Measurements from ENCODE around the gene GID8. TPM values are rescaled to one million over a fixed set of nuclear protein-coding genes. Genes with fewer than 3 reads are reported as not detected.

Gene GID8
- total and polyA plus RNA-seq, 2 experiments from 2014 or later, result 41.8 to 106 TPM

DNA sequence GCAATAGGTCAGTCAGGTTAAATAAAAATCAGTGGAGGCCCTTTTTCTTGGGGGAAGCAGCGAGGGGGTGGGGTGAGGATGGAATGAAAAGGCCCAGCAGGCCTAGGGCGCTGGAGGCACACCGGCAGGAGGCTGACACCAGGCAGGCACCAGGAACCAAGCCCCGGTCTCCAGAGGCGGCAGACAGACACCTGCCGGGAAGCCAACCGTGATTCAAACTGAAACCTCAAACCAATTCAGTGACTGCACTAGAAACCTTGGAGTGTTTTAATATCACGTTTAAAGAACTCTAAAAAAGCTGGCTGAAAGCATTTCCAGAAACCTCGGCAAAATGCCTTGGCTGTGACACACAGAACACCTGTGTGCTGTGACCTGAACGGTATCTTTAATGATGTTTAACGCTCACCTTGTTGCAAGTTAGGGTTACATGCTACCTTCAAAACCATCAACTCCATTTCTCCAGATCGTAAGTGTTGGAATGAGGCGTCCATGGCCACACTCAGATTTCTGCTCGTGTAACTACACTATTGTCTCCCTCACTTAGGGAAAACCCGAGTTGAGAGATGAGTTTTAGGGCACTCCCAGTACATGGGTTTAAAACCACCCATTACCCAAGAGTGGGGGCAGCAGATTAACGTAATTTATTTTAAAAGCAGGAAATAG lies 38.8 kb upstream of the GID8 start:
- Mint-ChIP-seq H3K27ac (0 out of 2 replicates have a peak overlapping the region, but pooled peaks have one; percentile 22), H3K9me3 (no peaks in the 10 kb centered on the region; the same call in 2 of the 3 replicates), H3K27me3 (ENCODE audit: insufficient read depth, low read depth, poor library complexity) (peaks cover 31% of the 10 kb centered on the region), H3K36me3 (ENCODE audit: low read depth) (peaks cover 56% of the 10 kb centered on the region), H3K4me1 (peaks cover 43% of the 10 kb centered on the region), H3K4me3 (peak overlapping the region; percentile 16; the same call in 2 of the 3 replicates)
- no peak overlapping the region for H2AFZ ChIP-seq
- no peak for TF ChIP-seq NANOG (IDR thresholded peaks at IDR 0.05; ENCODE audit: borderline replicate concordance)
- no peak for TF ChIP-seq ETS1 (IDR thresholded peaks at IDR 0.05)
- no peak for TF ChIP-seq EZH2 (IDR thresholded peaks at IDR 0.05; ENCODE audit: low read depth, unreplicated experiment)
- peak; percentile 63; the same call in 1 of the 2 replicates for TF ChIP-seq POLR2AphosphoS5 (IDR thresholded peaks at IDR 0.05; ENCODE audit: low read depth)
- ATAC-seq (peak; percentile 8), DNase-seq (ENCODE audit: low spot score) (no peak)
- peaks cover 48% of the 10 kb centered on the region for H4K20me1 ChIP-seq (replicated peaks; ENCODE audit: insufficient read depth)
- peak overlapping the region; percentile 63 for H3K4me2 ChIP-seq
- no peaks in the 10 kb centered on the region for H3K9me2 ChIP-seq (ENCODE audit: insufficient read depth)
- no peaks in the 10 kb centered on the region for H3K27me3 ChIP-seq (ENCODE audit: insufficient read depth)
- H3K36me3 ChIP-seq (ENCODE audit: insufficient read depth), result peaks cover 49% of the 10 kb centered on the region
- peaks cover 3% of the 10 kb centered on the region; the same call in 1 of the 2 replicates for H3K79me2 ChIP-seq (replicated peaks; ENCODE audit: insufficient read depth)
- peaks cover 67% of the 10 kb centered on the region for H3F3A ChIP-seq (replicated peaks; ENCODE audit: low read depth)
- peak overlapping the region; percentile 39 for H3K27ac ChIP-seq (ENCODE audit: low read depth)
- H3K4me1 ChIP-seq (ENCODE audit: insufficient read depth), result peaks cover 33% of the 10 kb centered on the region
- H3K4me3 ChIP-seq, result no peak overlapping the region

DNA sequence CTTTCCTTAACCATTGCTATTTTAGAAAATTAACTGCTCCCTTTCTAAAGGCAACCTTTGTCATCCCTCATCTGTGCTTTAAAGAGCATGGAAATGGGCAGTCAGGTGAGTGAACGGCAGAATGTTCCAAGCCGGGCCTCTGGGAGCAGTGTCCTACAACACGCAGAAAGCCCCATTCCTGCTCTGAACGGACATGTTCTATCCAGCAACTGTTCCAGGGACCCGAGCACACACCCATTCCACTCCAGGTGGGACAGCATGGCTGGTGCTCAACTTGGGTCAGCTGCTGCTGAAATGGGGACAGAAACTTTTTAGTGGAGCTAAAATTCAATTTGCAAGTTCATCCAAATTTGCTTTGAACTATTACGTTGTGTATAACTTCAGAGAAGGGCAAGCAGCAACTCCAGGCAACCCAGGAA lies 38.3 kb upstream of the GID8 start:
- Mint-ChIP-seq H3K36me3 (ENCODE audit: low read depth) (peaks cover 55% of the 10 kb centered on the region), H3K27ac (0 out of 2 replicates have a peak overlapping the region, but pooled peaks have one; percentile 36), H3K4me3 (0 out of 3 replicates have a peak overlapping the region, but pooled peaks have one; percentile 29), H3K9me3 (no peaks in the 10 kb centered on the region; the same call in 2 of the 3 replicates), H3K4me1 (peaks cover 43% of the 10 kb centered on the region), H3K27me3 (ENCODE audit: insufficient read depth, low read depth, poor library complexity) (peaks cover 31% of the 10 kb centered on the region)
- peak; percentile 38 for ATAC-seq
- Histone ChIP-seq H3K79me2 (replicated peaks; ENCODE audit: insufficient read depth) (peaks cover 7% of the 10 kb centered on the region), H3K27ac (ENCODE audit: low read depth) (no peak overlapping the region; the same call in 1 of the 2 replicates), H3K4me3 (no peak overlapping the region), H3K36me3 (ENCODE audit: insufficient read depth) (peaks cover 49% of the 10 kb centered on the region), H3K4me1 (ENCODE audit: insufficient read depth) (peaks cover 33% of the 10 kb centered on the region), H3K4me2 (peak overlapping the region; percentile 63), H4K20me1 (replicated peaks; ENCODE audit: insufficient read depth) (peaks cover 52% of the 10 kb centered on the region), H3K9me2 (ENCODE audit: insufficient read depth) (no peaks in the 10 kb centered on the region), H3F3A (replicated peaks; ENCODE audit: low read depth) (peaks cover 65% of the 10 kb centered on the region), H3K27me3 (ENCODE audit: insufficient read depth) (no peaks in the 10 kb centered on the region), H2AFZ (no peak overlapping the region)
- DNase-seq (ENCODE audit: low spot score), result peak; percentile 78
- TF ChIP-seq EZH2phosphoT487 (IDR thresholded peaks at IDR 0.05; ENCODE audit: unreplicated experiment) (no peak), ZNF114 (CRISPR knock-in tag; IDR thresholded peaks at IDR 0.05) (no peak), NANOG (IDR thresholded peaks at IDR 0.05; ENCODE audit: borderline replicate concordance) (no peak), CTCF (conservative IDR thresholded peaks at IDR 0.05; ENCODE audit: low read depth in 2 of 2) (peak; percentile 14 to 23), EZH2 (IDR thresholded peaks at IDR 0.05; ENCODE audit: low read depth, unreplicated experiment) (no peak)

Measured in GM23338 (cell line).